Neural progenitor cell (in vitro differentiated cells): ENCODE measurements around the gene PLEKHA5. TPM values are rescaled to one million over a fixed set of nuclear protein-coding genes. Genes with fewer than 3 reads are reported as not detected.
A peak's percentile ranks its signal among the peaks of the same experiment; 100 is the strongest.

ENCODE experiments used
- DNase-seq: peaks from one replicate; pipeline ENCODE4 v3.0.0-alpha.2; 2016; ENCODE audit warnings: low spot score
- H2AFZ ChIP-seq: fragments of 200-600 bp; sonication (generic); replicated peaks from 2 replicates; pipeline ENCODE4 v1.6.1; 2016; ENCODE audit warnings: antibody characterized with exemption
- H3F3A ChIP-seq: fragments of 200-600 bp; sonication (generic); 2 replicates; pipeline ENCODE4 v1.6.1; 2016; ENCODE audit warnings: antibody characterized with exemption, low read depth
- H3K27ac ChIP-seq: fragments of 200-600 bp; sonication (generic); 2 replicates; pipeline ENCODE4 v1.5.1; 2016; ENCODE audit warnings: mild to moderate bottlenecking
- H3K27me3 ChIP-seq: fragments of 200-600 bp; sonication (generic); 2 replicates; pipeline ENCODE4 v1.6.1; 2016; ENCODE audit warnings: mild to moderate bottlenecking, moderate library complexity
- H3K36me3 ChIP-seq: fragments of 200-600 bp; sonication (generic); 2 replicates; pipeline ENCODE4 v1.5.1; 2016
- H3K4me1 ChIP-seq: fragments of 200-600 bp; sonication (generic); 2 replicates; pipeline ENCODE4 v1.6.1; 2016; ENCODE audit warnings: mixed run types
- H3K4me2 ChIP-seq: fragments of 200-600 bp; sonication (generic); 2 replicates; pipeline ENCODE4 v1.6.1; 2016
- H3K4me3 ChIP-seq: fragments of 200-600 bp; sonication (generic); 2 replicates; pipeline ENCODE4 v1.5.1; 2016
- H3K79me2 ChIP-seq: fragments of 200-600 bp; sonication (generic); 2 replicates; pipeline ENCODE4 v1.6.1; 2016; ENCODE audit warnings: low read depth
- H3K9ac ChIP-seq: fragments of 200-600 bp; sonication (generic); 2 replicates; pipeline ENCODE4 v1.6.1; 2016
- H3K9me3 ChIP-seq: fragments of 200-600 bp; sonication (generic); 2 replicates; pipeline ENCODE4 v1.5.1; 2016; ENCODE audit warnings: low read depth
- H4K20me1 ChIP-seq: fragments of 200-600 bp; sonication (generic); 2 replicates; pipeline ENCODE4 v1.6.1; 2016; ENCODE audit warnings: low read depth
- H3K27ac Mint-ChIP-seq: 3 replicates; pipeline ENCODE4 v1.8.0; 2021; ENCODE audit warnings: mixed read lengths
- H3K27me3 Mint-ChIP-seq: 2 replicates; pipeline ENCODE4 v1.8.0; 2022; ENCODE audit warnings: low read depth, mild to moderate bottlenecking, inconsistent platforms, moderate library complexity, mixed read lengths; ENCODE audit not compliant: insufficient read depth
- H3K36me3 Mint-ChIP-seq: 3 replicates; pipeline ENCODE4 v1.8.0; 2021; ENCODE audit warnings: mixed read lengths
- H3K4me1 Mint-ChIP-seq: 3 replicates; pipeline ENCODE4 v1.8.0; 2021; ENCODE audit warnings: mixed read lengths
- H3K4me3 Mint-ChIP-seq: 3 replicates; pipeline ENCODE4 v1.8.0; 2021; ENCODE audit warnings: mild to moderate bottlenecking, moderate library complexity, mixed read lengths
- H3K9me3 Mint-ChIP-seq: 3 replicates; pipeline ENCODE4 v1.8.0; 2020; ENCODE audit warnings: mixed read lengths
- EZH2 ChIP-seq: fragments of 200-600 bp; sonication (generic); IDR thresholded peaks from 2 replicates; pipeline ENCODE4 v1.6.1; 2017; ENCODE audit warnings: antibody characterized with exemption, mild to moderate bottlenecking, moderate library complexity
- EZH2phosphoT487 ChIP-seq: fragments of 200-600 bp; sonication (generic); IDR thresholded peaks from 2 replicates; pipeline ENCODE4 v1.6.1; 2017; ENCODE audit warnings: antibody characterized with exemption
- total RNA-seq: library from RNA; depleted of rRNA; stranded (reverse); fragments of >200 nt; gene quantifications from 2 replicates; pipeline ENCODE4 v1.2.3, GENCODE V29; 2015; ENCODE audit warnings: low replicate concordance
- TF ChIP-seq, protein P1 (sequence below): fragments of 200-600 bp; sonication (generic); IDR thresholded peaks from 2 replicates; pipeline ENCODE4 v1.5.1; 2017; ENCODE audit warnings: antibody characterized with exemption, mild to moderate bottlenecking

The PLEKHA5 gene
- total RNA-seq, 1 donor from 2014 or later = 86.7 TPM

DNA sequence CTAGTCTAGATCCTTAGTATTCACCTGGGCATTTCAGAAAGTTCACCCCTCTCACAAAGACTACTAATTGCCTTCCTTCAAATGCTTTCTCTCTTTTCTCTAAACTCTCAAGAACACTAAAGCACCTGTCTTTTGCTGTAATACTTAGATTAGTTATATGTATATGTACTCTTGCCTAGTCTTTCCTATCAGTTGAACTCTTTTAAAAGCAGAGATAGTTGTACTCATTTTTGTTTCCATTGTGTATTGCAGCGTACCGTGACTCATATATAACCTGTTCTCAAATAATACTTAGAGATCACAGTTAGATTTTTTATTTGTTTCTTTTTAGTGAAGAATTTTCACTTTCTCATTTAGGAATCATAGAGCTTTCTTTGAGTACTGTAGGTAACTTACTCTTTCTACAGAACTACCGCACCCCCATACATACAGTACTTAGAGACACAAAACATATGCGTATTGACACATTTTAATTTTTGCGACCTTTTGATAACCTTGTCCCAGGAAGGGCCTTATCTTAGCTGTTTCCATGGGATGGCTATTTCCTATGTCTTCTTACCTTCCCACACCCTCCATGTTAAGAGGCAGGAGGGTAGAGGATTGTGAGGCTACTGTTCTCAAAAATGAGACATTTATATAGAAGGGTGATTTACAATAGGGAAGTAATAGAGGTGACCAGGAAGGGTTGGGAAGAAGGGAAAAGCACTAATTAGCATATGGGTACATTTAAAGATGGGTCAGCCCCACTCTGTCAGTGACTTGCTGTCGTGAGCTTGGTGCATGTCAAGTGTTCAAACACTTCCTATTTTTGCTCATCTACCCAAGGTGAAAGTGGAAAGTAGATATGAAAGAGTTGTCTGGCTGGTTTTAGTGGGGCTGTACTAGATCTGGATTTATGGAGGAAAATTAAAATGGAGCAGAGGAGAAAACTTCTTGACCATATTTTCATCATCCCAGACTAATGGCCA, 74.3 kb downstream of the PLEKHA5 start:
- H3K4me1 ChIP-seq = peaks cover 28% of the 10 kb centered on the region
- H3K27ac ChIP-seq = no peak overlapping the region
- Mint-ChIP-seq H3K27ac (no peak overlapping the region), H3K27me3 (no peaks in the 10 kb centered on the region), H3K4me3 (no peak overlapping the region), H3K4me1 (peaks cover 11% of the 10 kb centered on the region), H3K36me3 (peaks cover 36% of the 10 kb centered on the region), H3K9me3 (peaks cover 8% of the 10 kb centered on the region)
- H2AFZ ChIP-seq = no peak overlapping the region
- peaks cover 10% of the 10 kb centered on the region for H3F3A ChIP-seq
- H3K9me3 ChIP-seq = no peaks in the 10 kb centered on the region
- no peak for DNase-seq
- peaks cover 22% of the 10 kb centered on the region for H4K20me1 ChIP-seq
- H3K27me3 ChIP-seq = no peaks in the 10 kb centered on the region
- peak overlapping the region; percentile 52 for H3K4me2 ChIP-seq
- TF ChIP-seq EZH2phosphoT487 = no peak
- TF ChIP-seq, protein P1, sequence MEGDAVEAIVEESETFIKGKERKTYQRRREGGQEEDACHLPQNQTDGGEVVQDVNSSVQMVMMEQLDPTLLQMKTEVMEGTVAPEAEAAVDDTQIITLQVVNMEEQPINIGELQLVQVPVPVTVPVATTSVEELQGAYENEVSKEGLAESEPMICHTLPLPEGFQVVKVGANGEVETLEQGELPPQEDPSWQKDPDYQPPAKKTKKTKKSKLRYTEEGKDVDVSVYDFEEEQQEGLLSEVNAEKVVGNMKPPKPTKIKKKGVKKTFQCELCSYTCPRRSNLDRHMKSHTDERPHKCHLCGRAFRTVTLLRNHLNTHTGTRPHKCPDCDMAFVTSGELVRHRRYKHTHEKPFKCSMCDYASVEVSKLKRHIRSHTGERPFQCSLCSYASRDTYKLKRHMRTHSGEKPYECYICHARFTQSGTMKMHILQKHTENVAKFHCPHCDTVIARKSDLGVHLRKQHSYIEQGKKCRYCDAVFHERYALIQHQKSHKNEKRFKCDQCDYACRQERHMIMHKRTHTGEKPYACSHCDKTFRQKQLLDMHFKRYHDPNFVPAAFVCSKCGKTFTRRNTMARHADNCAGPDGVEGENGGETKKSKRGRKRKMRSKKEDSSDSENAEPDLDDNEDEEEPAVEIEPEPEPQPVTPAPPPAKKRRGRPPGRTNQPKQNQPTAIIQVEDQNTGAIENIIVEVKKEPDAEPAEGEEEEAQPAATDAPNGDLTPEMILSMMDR = no peak
- TF ChIP-seq EZH2 = no peak
- H3K9ac ChIP-seq = no peak overlapping the region
- H3K79me2 ChIP-seq = peaks cover 93% of the 10 kb centered on the region
- no peaks in the 10 kb centered on the region for H3K36me3 ChIP-seq
- H3K4me3 ChIP-seq = no peak overlapping the region

DNA sequence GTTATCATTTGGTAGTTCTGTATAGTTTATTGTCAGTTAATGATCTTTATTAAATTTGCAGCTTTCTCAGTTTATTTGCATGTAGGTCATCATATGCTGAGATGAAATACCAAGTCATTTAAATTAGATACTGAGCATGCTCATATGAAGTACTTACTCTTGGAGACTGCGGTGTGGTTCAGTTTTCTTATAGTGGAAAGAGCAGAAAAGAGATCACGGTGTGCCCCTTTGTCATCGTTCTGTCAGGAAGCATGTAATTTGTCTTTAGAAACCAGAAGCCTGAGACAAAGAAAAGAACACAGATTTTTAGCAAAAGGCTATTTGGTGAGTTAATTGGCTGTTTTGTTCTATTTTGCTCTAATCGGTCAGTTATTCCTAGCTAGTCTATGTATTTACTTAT, 75.6 kb downstream of the PLEKHA5 start:
- peaks cover 28% of the 10 kb centered on the region for H3K4me1 ChIP-seq
- H3K4me3 ChIP-seq = no peak overlapping the region
- Mint-ChIP-seq H3K36me3 (peaks cover 42% of the 10 kb centered on the region), H3K9me3 (peaks cover 14% of the 10 kb centered on the region), H3K4me3 (no peak overlapping the region), H3K27ac (no peak overlapping the region), H3K27me3 (no peaks in the 10 kb centered on the region), H3K4me1 (peaks cover 11% of the 10 kb centered on the region)
- H3K27ac ChIP-seq = no peak overlapping the region
- peaks cover 10% of the 10 kb centered on the region for H3F3A ChIP-seq
- peaks cover 93% of the 10 kb centered on the region for H3K79me2 ChIP-seq
- peaks cover 22% of the 10 kb centered on the region for H4K20me1 ChIP-seq
- peak overlapping the region; percentile 52 for H3K4me2 ChIP-seq
- TF ChIP-seq, protein P1 = no peak
- no peak for TF ChIP-seq EZH2phosphoT487
- no peak for TF ChIP-seq EZH2
- H2AFZ ChIP-seq = no peak overlapping the region
- H3K9ac ChIP-seq = no peak overlapping the region
- no peaks in the 10 kb centered on the region for H3K27me3 ChIP-seq
- H3K36me3 ChIP-seq = no peaks in the 10 kb centered on the region
- no peaks in the 10 kb centered on the region for H3K9me3 ChIP-seq
- peak; percentile 66 for DNase-seq

DNA sequence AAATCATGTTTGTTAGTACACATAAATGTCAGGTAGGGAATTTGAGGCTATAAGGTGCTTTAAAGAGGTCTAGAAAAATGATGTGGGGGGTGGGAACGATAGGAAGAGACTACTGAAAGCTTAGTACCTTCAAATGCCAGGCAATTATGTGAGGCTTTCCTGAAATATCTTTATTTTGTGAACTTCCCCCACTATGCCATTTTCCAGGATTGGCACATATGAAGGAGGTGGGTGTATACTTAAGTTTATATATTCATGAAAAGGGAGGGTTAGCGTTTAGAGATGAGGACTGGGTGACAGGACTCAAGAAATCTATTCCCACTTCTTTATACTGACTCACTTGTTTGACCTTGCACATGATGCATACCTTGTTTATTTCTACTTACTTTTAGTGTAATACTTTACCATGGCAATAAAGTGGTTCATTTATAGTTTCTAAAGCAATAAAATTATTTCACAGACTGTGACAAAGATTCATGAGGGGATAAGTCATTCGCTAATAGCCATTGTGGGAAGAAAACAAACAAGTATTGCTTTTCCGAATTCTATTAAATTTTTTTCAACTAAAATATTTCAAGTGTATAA, 77.1 kb downstream of the PLEKHA5 start:
- H3K4me2 ChIP-seq = no peak overlapping the region
- H3K4me3 ChIP-seq = no peak overlapping the region
- peaks cover 40% of the 10 kb centered on the region for H3K36me3 Mint-ChIP-seq
- H3K4me1 Mint-ChIP-seq = peaks cover 11% of the 10 kb centered on the region
- H3K27me3 Mint-ChIP-seq = peaks cover 3% of the 10 kb centered on the region
- no peak overlapping the region for H2AFZ ChIP-seq
- H3K36me3 ChIP-seq = no peaks in the 10 kb centered on the region
- H3K4me3 Mint-ChIP-seq = no peak overlapping the region
- H3K9ac ChIP-seq = no peak overlapping the region
- peaks cover 17% of the 10 kb centered on the region for H3K9me3 Mint-ChIP-seq
- H4K20me1 ChIP-seq = peaks cover 22% of the 10 kb centered on the region
- H3K27ac Mint-ChIP-seq = no peak overlapping the region
- H3K9me3 ChIP-seq = no peaks in the 10 kb centered on the region
- no peak for DNase-seq
- peaks cover 91% of the 10 kb centered on the region for H3K79me2 ChIP-seq
- no peak overlapping the region for H3K27ac ChIP-seq
- peaks cover 10% of the 10 kb centered on the region for H3F3A ChIP-seq
- H3K27me3 ChIP-seq = no peaks in the 10 kb centered on the region
- TF ChIP-seq, protein P1 = no peak
- TF ChIP-seq EZH2 (no peak), EZH2phosphoT487 (no peak)
- H3K4me1 ChIP-seq = peaks cover 28% of the 10 kb centered on the region
